Activated CD8-positive, alpha-beta T cell treated with anti-CD3 and anti-CD28 coated beads for 36 hours (primary cell): ENCODE results near the gene SSTR3. TPM values are rescaled to one million over a fixed set of nuclear protein-coding genes. Genes with fewer than 3 reads are reported as not detected.

Experiments
- ATAC-seq: fragments of 200-7000 bp; cut with Tn5 transposase; one replicate; pipeline ENCODE4 v1.10.0; 2021; ENCODE audit warnings: mild to moderate bottlenecking, moderate library complexity
- CTCF ChIA-PET: fragments of 350-600 bp; sonication (Branson Sonifier 250); formaldehyde crosslinking; loops from one replicate; lab custom pipeline; 2021; ENCODE audit warnings: antibody characterized with exemption; lab: Charles Lee
- POLR2A ChIA-PET: fragments of 350-600 bp; sonication (Branson Sonifier 250); formaldehyde crosslinking; loops from one replicate; lab custom pipeline; 2021; ENCODE audit warnings: antibody characterized with exemption; lab: Charles Lee
- DNase-seq: peaks from one replicate; pipeline ENCODE4 v3.0.0-alpha.2; 2020
- H3K27ac Mint-ChIP-seq: one replicate; pipeline ENCODE4 v1.8.0; 2021; ENCODE audit warnings: mild to moderate bottlenecking, mixed read lengths
- H3K27me3 Mint-ChIP-seq: one replicate; pipeline ENCODE4 v1.8.0; 2021; ENCODE audit warnings: mixed read lengths
- H3K36me3 Mint-ChIP-seq: one replicate; pipeline ENCODE4 v1.8.0; 2021; ENCODE audit warnings: low read depth, mixed read lengths
- H3K4me1 Mint-ChIP-seq: one replicate; pipeline ENCODE4 v1.8.0; 2021; ENCODE audit warnings: low read depth, mixed read lengths
- H3K4me3 Mint-ChIP-seq: one replicate; pipeline ENCODE4 v1.8.0; 2021; ENCODE audit warnings: mild to moderate bottlenecking, moderate library complexity, mixed read lengths
- H3K9me3 Mint-ChIP-seq: one replicate; pipeline ENCODE4 v1.8.0; 2021; ENCODE audit warnings: mixed read lengths
- intact Hi-C: fragments of 100-400 bp; cut with micrococcal nuclease; formaldehyde crosslinking; loops from one replicate; pipeline ENCODE4 v1.10.0; 2022
- total RNA-seq, 2 experiments: library from RNA; stranded (reverse); gene quantifications; one replicate each; pipeline ENCODE4 v1.2.3, GENCODE V29; 2021
- TF ChIP-seq, protein P1 (sequence below): fragments of 200-600 bp; IDR thresholded peaks from one replicate; pipeline ENCODE4 v1.8.0; 2022; ENCODE audit warnings: antibody characterized with exemption, mild to moderate bottlenecking

Gene SSTR3
- total RNA-seq, 2 experiments from 2014 or later, result 7.9 to 8.5 TPM

DNA sequence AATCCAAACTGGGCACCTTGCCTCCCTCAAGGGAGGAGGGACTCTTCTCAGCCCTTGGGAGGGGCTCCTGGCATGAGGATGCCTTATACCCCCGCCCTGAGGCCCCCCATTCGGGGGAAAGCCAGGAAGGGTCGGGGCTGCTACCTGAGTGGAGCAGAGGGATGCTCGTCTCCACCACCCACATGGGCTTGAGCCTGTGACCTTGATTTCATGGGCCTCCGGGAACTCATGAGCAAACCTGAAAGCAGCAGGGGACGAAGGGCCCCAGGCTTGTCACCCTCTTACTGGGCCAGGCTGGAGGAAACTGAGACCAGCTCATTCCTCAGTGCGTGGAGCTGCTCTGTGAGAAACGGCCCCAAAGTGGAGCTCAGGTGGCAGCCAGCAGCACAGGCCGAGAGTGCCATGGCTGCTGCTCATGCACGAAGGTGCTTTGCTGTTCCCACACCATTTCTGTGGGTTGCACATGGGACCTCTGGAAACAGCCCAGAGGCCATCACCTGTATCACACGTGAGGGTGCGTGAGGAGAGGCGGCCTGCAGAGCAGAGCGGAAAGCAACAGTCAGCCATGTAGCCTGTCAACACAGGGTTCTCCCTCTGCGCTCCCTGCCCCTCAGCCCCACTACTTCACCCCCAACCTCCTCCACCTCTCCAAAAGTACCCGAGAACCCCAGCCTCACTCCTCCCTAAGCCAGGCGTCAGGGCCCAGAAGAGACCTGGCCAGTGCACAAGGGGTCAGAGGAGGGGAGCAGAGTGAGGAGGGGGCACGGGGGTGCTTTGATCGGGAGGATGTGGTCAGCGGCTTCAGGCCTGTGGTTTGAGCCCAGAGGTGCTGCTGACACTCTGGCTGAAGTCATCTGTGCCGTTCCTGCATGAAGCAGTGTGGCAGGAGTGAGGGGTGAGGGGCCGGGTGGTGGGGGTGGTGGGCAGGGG lies 48.4 kb downstream of the SSTR3 start:
- H3K4me1 Mint-ChIP-seq, result peaks cover 91% of the 10 kb centered on the region
- CTCF ChIA-PET, result interaction anchor here (0.8 to 8.8 kb wide), 18 partner anchors 10 to 121 kb away, joined by 3 to 119 read pairs (median 4); partner anchors contain the start of genes CYTH4 and IL2RB

DNA sequence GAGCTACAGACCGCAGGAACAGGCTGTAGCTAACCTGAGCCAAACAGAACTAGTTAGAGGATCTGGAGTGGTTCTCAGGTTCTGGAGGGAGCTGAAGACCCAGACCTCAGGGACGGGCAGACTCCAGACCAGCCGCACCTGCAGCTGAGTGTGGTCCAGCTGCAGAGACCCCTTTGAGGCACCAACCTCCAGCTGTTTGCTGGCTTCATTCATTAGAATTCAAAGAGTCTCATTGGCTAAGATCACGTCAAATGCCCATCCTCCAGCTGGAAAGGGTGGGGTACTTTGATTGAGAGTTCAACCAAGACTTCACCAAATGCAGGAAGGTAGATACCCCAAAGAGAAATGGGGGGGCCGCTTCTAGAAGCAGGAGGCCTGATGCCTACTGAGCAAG lies 49.2 kb downstream of the SSTR3 start:
- Mint-ChIP-seq H3K4me3 (peak overlapping the region; percentile 31), H3K27ac (peak overlapping the region; percentile 84), H3K4me1 (peaks cover 88% of the 10 kb centered on the region), H3K27me3 (no peaks in the 10 kb centered on the region), H3K36me3 (peaks cover 1% of the 10 kb centered on the region), H3K9me3 (peaks cover 5% of the 10 kb centered on the region)
- TF ChIP-seq, protein P1, sequence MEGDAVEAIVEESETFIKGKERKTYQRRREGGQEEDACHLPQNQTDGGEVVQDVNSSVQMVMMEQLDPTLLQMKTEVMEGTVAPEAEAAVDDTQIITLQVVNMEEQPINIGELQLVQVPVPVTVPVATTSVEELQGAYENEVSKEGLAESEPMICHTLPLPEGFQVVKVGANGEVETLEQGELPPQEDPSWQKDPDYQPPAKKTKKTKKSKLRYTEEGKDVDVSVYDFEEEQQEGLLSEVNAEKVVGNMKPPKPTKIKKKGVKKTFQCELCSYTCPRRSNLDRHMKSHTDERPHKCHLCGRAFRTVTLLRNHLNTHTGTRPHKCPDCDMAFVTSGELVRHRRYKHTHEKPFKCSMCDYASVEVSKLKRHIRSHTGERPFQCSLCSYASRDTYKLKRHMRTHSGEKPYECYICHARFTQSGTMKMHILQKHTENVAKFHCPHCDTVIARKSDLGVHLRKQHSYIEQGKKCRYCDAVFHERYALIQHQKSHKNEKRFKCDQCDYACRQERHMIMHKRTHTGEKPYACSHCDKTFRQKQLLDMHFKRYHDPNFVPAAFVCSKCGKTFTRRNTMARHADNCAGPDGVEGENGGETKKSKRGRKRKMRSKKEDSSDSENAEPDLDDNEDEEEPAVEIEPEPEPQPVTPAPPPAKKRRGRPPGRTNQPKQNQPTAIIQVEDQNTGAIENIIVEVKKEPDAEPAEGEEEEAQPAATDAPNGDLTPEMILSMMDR, result no peak
- CTCF ChIA-PET, result interaction anchor here (0.8 to 8.8 kb wide), 17 partner anchors 11 to 120 kb away, joined by 3 to 119 read pairs (median 5); partner anchors contain the start of genes CYTH4 and IL2RB
- no peak for ATAC-seq
- POLR2A ChIA-PET, result interaction anchor here (0.6 to 8.1 kb wide), 19 partner anchors 10 to 87 kb away, joined by 3 to 122 read pairs (median 4); partner anchors contain the start of gene IL2RB
- DNase-seq, result no peak
- intact Hi-C loops, result no loop called here

More for the DNA sequence above, 48.4 kb downstream of the SSTR3 start:
- Mint-ChIP-seq H3K27ac (peak overlapping the region; percentile 84), H3K9me3 (peaks cover 5% of the 10 kb centered on the region), H3K27me3 (no peaks in the 10 kb centered on the region), H3K36me3 (peaks cover 1% of the 10 kb centered on the region), H3K4me3 (peak overlapping the region; percentile 41)
- TF ChIP-seq, protein P1, result no peak
- POLR2A ChIA-PET, result interaction anchor here (0.6 to 8.1 kb wide), 17 partner anchors 9 to 88 kb away, joined by 3 to 122 read pairs (median 4); partner anchors contain the start of gene IL2RB
- peak; percentile 59 for ATAC-seq
- peak; percentile 95 for DNase-seq
- intact Hi-C loops, result no loop called here

DNA sequence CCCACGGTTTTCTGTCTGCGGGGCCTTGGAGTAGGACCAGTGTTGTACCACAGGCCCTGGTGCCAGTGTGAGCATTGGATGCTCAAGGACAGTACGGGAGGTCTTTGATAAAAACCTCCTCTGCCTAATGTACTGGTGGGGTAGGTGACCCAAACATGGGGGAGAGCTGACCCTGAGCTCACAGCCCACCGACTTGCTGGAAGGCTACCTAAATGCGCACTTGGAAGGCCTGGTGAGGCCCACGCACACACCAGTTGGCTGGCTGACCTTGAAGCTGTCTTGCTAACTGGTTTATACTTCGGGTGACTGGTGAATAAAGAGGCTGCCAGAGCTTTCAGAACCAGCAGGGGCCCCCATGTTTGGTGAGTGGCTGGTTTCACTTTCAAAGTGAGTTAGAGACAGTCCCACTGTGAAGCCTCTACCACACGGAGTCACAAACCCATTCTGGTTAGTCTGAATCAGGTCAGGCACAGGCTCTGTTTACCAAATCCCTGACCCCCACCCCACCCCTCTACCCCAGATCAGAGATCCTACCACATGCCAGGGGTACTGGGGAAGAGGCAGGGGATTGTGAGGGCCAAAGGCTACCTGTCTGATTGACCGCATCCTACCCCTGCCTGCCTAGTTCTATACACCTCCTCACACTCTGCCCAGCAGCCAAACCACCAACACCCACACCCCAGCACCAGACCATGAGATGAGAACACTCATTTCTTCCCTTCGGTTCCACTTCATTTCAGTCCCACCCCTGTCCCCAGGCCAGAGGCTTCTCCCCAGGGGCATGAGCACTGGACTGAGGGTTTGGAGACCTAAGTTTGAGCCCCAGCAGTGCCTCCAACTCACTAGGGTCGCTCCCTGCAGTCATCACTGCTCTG lies 49.8 kb downstream of the SSTR3 start:
- Mint-ChIP-seq H3K9me3 (peaks cover 5% of the 10 kb centered on the region), H3K27me3 (no peaks in the 10 kb centered on the region), H3K4me3 (peak overlapping the region; percentile 31), H3K36me3 (peaks cover 1% of the 10 kb centered on the region), H3K27ac (peak overlapping the region; percentile 84), H3K4me1 (peaks cover 88% of the 10 kb centered on the region)
- TF ChIP-seq, protein P1, result no peak
- peak; percentile 68 for ATAC-seq
- DNase-seq, result peak; percentile 93
- ChIA-PET POLR2A (interaction anchor here (0.6 to 8.1 kb wide), 27 partner anchors 10 to 302 kb away, joined by 3 to 122 read pairs (median 4); partner anchors contain the start of genes IL2RB, NCF4 and RAC2), CTCF (interaction anchor here (0.8 to 8.8 kb wide), 19 partner anchors 12 to 120 kb away, joined by 3 to 119 read pairs (median 4); partner anchors contain the start of genes CYTH4 and IL2RB)
- intact Hi-C loops, result no loop called here

GRCh38 chr22:37161443-37161842 lies 50.8 kb downstream of the SSTR3 start:
- peaks cover 1% of the 10 kb centered on the region for H3K36me3 Mint-ChIP-seq
- intact Hi-C loops, result no loop called here
- TF ChIP-seq, protein P1, result no peak
- ChIA-PET CTCF (interaction anchor here (0.9 to 8.8 kb wide), 9 partner anchors 11 to 83 kb away, joined by 3 to 119 read pairs (median 5); partner anchors contain the start of gene IL2RB), POLR2A (interaction anchor here (1.1 to 8.1 kb wide), 10 partner anchors 12 to 83 kb away, joined by 3 to 122 read pairs (median 8); partner anchors contain the start of genes IL2RB and RAC2)
- H3K4me1 Mint-ChIP-seq, result peaks cover 89% of the 10 kb centered on the region
- peaks cover 5% of the 10 kb centered on the region for H3K9me3 Mint-ChIP-seq
- H3K27ac Mint-ChIP-seq, result peak overlapping the region; percentile 84
- DNase-seq (peak; percentile 62), ATAC-seq (no peak)
- peak overlapping the region; percentile 31 for H3K4me3 Mint-ChIP-seq
- H3K27me3 Mint-ChIP-seq, result no peaks in the 10 kb centered on the region
